Activated naive CD8-positive, alpha-beta T cell (primary cell): ENCODE data around the gene ZNF526.

Experiments used
- H3K27ac Mint-ChIP-seq: one replicate; pipeline ENCODE4 v1.8.0; 2021; ENCODE audit warnings: mixed read lengths
- H3K27me3 Mint-ChIP-seq: one replicate; pipeline ENCODE4 v1.8.0; 2021; ENCODE audit warnings: mixed read lengths
- H3K36me3 Mint-ChIP-seq: one replicate; pipeline ENCODE4 v1.8.0; 2021; ENCODE audit warnings: mixed read lengths
- H3K4me1 Mint-ChIP-seq: one replicate; pipeline ENCODE4 v1.8.0; 2021; ENCODE audit warnings: low read depth, mixed read lengths
- H3K4me3 Mint-ChIP-seq: one replicate; pipeline ENCODE4 v1.8.0; 2021; ENCODE audit warnings: mild to moderate bottlenecking, mixed read lengths
- H3K9me3 Mint-ChIP-seq: one replicate; pipeline ENCODE4 v1.8.0; 2021; ENCODE audit warnings: low read depth, mixed read lengths

Gene ZNF526

GRCh38 chr19:42228641-42229040 lies 8.5 kb downstream of the ZNF526 start:
- peaks cover 19% of the 10 kb centered on the region for H3K4me1 Mint-ChIP-seq
- no peaks in the 10 kb centered on the region for H3K36me3 Mint-ChIP-seq
- H3K27me3 Mint-ChIP-seq = no peaks in the 10 kb centered on the region
- H3K4me3 Mint-ChIP-seq = no peak overlapping the region
- no peaks in the 10 kb centered on the region for H3K9me3 Mint-ChIP-seq
- peak overlapping the region; percentile 50 for H3K27ac Mint-ChIP-seq

- Mint-ChIP-seq H3K4me1 (peaks cover 19% of the 10 kb centered on the region), H3K27ac (no peak overlapping the region), H3K36me3 (no peaks in the 10 kb centered on the region), H3K9me3 (no peaks in the 10 kb centered on the region), H3K4me3 (no peak overlapping the region), H3K27me3 (no peaks in the 10 kb centered on the region)
These were observed 9.3 kb downstream of the ZNF526 start for GRCh38 chr19:42229301-42229854.

- Mint-ChIP-seq H3K4me3 (no peak overlapping the region), H3K9me3 (no peaks in the 10 kb centered on the region), H3K27ac (no peak overlapping the region), H3K36me3 (no peaks in the 10 kb centered on the region), H3K4me1 (peaks cover 19% of the 10 kb centered on the region), H3K27me3 (no peaks in the 10 kb centered on the region)
These were observed 9.8 kb downstream of the ZNF526 start for GRCh38 chr19:42229855-42230351.

- Mint-ChIP-seq H3K36me3 (no peaks in the 10 kb centered on the region), H3K9me3 (no peaks in the 10 kb centered on the region), H3K27ac (no peak overlapping the region), H3K4me1 (peaks cover 19% of the 10 kb centered on the region), H3K27me3 (no peaks in the 10 kb centered on the region), H3K4me3 (no peak overlapping the region)
These were observed 10.5 kb downstream of the ZNF526 start for GRCh38 chr19:42230571-42230970.

GRCh38 chr19:42232435-42232834 lies 12.3 kb downstream of the ZNF526 start:
- Mint-ChIP-seq H3K27ac (peak overlapping the region; percentile 46), H3K27me3 (no peaks in the 10 kb centered on the region), H3K9me3 (no peaks in the 10 kb centered on the region), H3K4me1 (peaks cover 17% of the 10 kb centered on the region), H3K4me3 (no peak overlapping the region), H3K36me3 (no peaks in the 10 kb centered on the region)

GRCh38 chr19:42233106-42233505 lies 13.0 kb downstream of the ZNF526 start:
- peaks cover 12% of the 10 kb centered on the region for H3K4me1 Mint-ChIP-seq
- H3K27ac Mint-ChIP-seq = no peak overlapping the region
- no peaks in the 10 kb centered on the region for H3K9me3 Mint-ChIP-seq
- H3K4me3 Mint-ChIP-seq = no peak overlapping the region
- H3K36me3 Mint-ChIP-seq = no peaks in the 10 kb centered on the region
- no peaks in the 10 kb centered on the region for H3K27me3 Mint-ChIP-seq

GRCh38 chr19:42233678-42234292 lies 13.7 kb downstream of the ZNF526 start:
- no peaks in the 10 kb centered on the region for H3K36me3 Mint-ChIP-seq
- H3K27ac Mint-ChIP-seq = no peak overlapping the region
- no peak overlapping the region for H3K4me3 Mint-ChIP-seq

GRCh38 chr19:42234364-42234763 lies 14.3 kb downstream of the ZNF526 start:
- H3K27ac Mint-ChIP-seq = no peak overlapping the region
- no peaks in the 10 kb centered on the region for H3K36me3 Mint-ChIP-seq
- no peaks in the 10 kb centered on the region for H3K27me3 Mint-ChIP-seq
- peaks cover 12% of the 10 kb centered on the region for H3K4me1 Mint-ChIP-seq
- no peaks in the 10 kb centered on the region for H3K9me3 Mint-ChIP-seq
- H3K4me3 Mint-ChIP-seq = no peak overlapping the region

More at GRCh38 chr19:42233678-42234292, 13.7 kb downstream of the ZNF526 start:
- Mint-ChIP-seq H3K27me3 (no peaks in the 10 kb centered on the region), H3K9me3 (no peaks in the 10 kb centered on the region), H3K4me1 (peaks cover 10% of the 10 kb centered on the region)

- no peak overlapping the region for H3K27ac Mint-ChIP-seq
- no peak overlapping the region for H3K4me3 Mint-ChIP-seq
- peaks cover 18% of the 10 kb centered on the region for H3K4me1 Mint-ChIP-seq
- H3K9me3 Mint-ChIP-seq = no peaks in the 10 kb centered on the region
- H3K36me3 Mint-ChIP-seq = no peaks in the 10 kb centered on the region
- no peaks in the 10 kb centered on the region for H3K27me3 Mint-ChIP-seq
These were observed 15.1 kb downstream of the ZNF526 start for GRCh38 chr19:42235181-42235580.

GRCh38 chr19:42239544-42240220 lies 19.6 kb downstream of the ZNF526 start:
- Mint-ChIP-seq H3K9me3 (no peaks in the 10 kb centered on the region), H3K4me3 (no peak overlapping the region), H3K27me3 (no peaks in the 10 kb centered on the region), H3K27ac (peak overlapping the region; percentile 84), H3K4me1 (peaks cover 35% of the 10 kb centered on the region), H3K36me3 (no peaks in the 10 kb centered on the region)

GRCh38 chr19:42241279-42241678 lies 21.2 kb downstream of the ZNF526 start:
- no peaks in the 10 kb centered on the region for H3K27me3 Mint-ChIP-seq

GRCh38 chr19:42242069-42242511 lies 22.0 kb downstream of the ZNF526 start:
- Mint-ChIP-seq H3K4me1 (peaks cover 47% of the 10 kb centered on the region), H3K27ac (peak overlapping the region; percentile 86), H3K36me3 (no peaks in the 10 kb centered on the region), H3K27me3 (no peaks in the 10 kb centered on the region), H3K4me3 (peak overlapping the region; percentile 91), H3K9me3 (no peaks in the 10 kb centered on the region)

More at GRCh38 chr19:42241279-42241678, 21.2 kb downstream of the ZNF526 start:
- peak overlapping the region; percentile 86 for H3K27ac Mint-ChIP-seq
- peaks cover 42% of the 10 kb centered on the region for H3K4me1 Mint-ChIP-seq
- H3K36me3 Mint-ChIP-seq = no peaks in the 10 kb centered on the region
- peak overlapping the region; percentile 91 for H3K4me3 Mint-ChIP-seq
- no peaks in the 10 kb centered on the region for H3K9me3 Mint-ChIP-seq

- H3K27me3 Mint-ChIP-seq = no peaks in the 10 kb centered on the region
- H3K4me1 Mint-ChIP-seq = peaks cover 47% of the 10 kb centered on the region
- H3K27ac Mint-ChIP-seq = peak within 1 kb of the TSS; percentile 95
- H3K36me3 Mint-ChIP-seq = no peaks in the 10 kb centered on the region
- H3K4me3 Mint-ChIP-seq = peak within 1 kb of the TSS; percentile 95
- no peaks in the 10 kb centered on the region for H3K9me3 Mint-ChIP-seq
These were observed 22.6 kb downstream of the ZNF526 start, which contains the start of gene GSK3A for GRCh38 chr19:42242512-42243409. TSS of gene GSK3A (minus strand) at chr19:42242602. CDS start at chr19:42242465, 137 bp downstream.

GRCh38 chr19:42244347-42245220 lies 24.5 kb downstream of the ZNF526 start:
- no peaks in the 10 kb centered on the region for H3K9me3 Mint-ChIP-seq

More at GRCh38 chr19:42244347-42245220, 24.5 kb downstream of the ZNF526 start:
- Mint-ChIP-seq H3K27me3 (no peaks in the 10 kb centered on the region), H3K4me1 (peaks cover 40% of the 10 kb centered on the region), H3K27ac (peak overlapping the region; percentile 97), H3K4me3 (peak overlapping the region; percentile 95), H3K36me3 (no peaks in the 10 kb centered on the region)
